Fibroblast of mammary gland (primary cell): ENCODE measurements around the gene C21orf91.

Experiments
- DNase-seq: peaks from one replicate; pipeline ENCODE4 v3.0.0-alpha.2; 2010; ENCODE audit warnings: low read depth
- H3K4me3 ChIP-seq: 2 replicates; pipeline ENCODE4 v1.5.1; 2011; ENCODE audit warnings: low read depth, mild to moderate bottlenecking, low read length, moderate library complexity; ENCODE audit not compliant: control insufficient read depth
- TF ChIP-seq, protein P1 (sequence below): conservative IDR thresholded peaks from 2 replicates; pipeline ENCODE4 v1.5.1; 2011; ENCODE audit warnings: low read depth, low read length, inconsistent platforms; ENCODE audit not compliant: control insufficient read depth, insufficient read depth

C21orf91 gene

DNA sequence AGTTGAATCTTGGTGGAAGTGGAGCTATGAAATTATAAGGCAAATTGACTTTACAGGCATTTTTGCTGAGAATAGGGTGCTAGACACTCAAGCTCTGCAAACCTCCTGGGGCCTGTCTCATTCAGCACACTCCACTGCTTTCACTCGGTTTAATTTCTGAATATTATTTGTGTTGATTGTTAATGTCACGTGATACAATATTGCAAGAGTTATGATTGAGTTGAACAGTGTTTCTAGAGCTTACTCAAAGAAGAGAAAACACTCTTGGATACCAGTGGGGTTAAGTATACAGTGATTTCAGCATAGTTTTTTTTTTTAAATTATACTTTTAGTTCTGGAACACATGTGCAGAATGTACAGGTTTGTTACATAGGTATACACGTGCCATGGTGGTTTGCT lies 49.7 kb downstream of the C21orf91 start:
- TF ChIP-seq, protein P1, sequence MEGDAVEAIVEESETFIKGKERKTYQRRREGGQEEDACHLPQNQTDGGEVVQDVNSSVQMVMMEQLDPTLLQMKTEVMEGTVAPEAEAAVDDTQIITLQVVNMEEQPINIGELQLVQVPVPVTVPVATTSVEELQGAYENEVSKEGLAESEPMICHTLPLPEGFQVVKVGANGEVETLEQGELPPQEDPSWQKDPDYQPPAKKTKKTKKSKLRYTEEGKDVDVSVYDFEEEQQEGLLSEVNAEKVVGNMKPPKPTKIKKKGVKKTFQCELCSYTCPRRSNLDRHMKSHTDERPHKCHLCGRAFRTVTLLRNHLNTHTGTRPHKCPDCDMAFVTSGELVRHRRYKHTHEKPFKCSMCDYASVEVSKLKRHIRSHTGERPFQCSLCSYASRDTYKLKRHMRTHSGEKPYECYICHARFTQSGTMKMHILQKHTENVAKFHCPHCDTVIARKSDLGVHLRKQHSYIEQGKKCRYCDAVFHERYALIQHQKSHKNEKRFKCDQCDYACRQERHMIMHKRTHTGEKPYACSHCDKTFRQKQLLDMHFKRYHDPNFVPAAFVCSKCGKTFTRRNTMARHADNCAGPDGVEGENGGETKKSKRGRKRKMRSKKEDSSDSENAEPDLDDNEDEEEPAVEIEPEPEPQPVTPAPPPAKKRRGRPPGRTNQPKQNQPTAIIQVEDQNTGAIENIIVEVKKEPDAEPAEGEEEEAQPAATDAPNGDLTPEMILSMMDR: no peak
- no peak overlapping the region for H3K4me3 ChIP-seq
- DNase-seq: no peak

DNA sequence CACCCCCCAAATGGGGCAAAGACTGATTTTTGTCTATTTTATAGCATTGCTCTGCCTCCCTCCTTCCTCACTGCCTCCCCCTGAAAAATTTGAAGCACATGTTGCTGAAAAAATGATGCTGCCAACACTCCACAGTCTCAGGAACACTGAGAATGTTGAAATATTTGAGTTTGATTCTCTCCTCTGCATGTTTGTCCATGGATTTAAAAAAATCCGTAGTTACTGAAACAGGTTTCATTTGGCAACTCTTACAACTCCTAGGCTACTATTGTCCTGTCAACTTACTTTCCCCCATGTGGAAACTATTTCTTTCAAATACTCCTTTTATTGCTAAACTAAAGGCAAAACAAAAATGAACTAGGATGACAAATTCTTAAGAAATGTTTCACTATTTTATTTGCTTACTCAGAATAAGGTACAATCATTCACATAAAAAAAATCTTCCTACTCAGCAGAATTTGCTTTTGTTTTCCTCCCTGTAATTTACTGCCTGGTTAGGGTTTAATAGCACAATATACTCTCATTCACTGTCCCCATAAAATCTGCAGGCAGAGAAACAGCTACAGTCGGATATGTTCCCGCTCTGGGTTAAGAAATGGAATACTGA lies 50.2 kb downstream of the C21orf91 start:
- TF ChIP-seq, protein P1: no peak
- H3K4me3 ChIP-seq: no peak overlapping the region
- peak; percentile 7 for DNase-seq

DNA sequence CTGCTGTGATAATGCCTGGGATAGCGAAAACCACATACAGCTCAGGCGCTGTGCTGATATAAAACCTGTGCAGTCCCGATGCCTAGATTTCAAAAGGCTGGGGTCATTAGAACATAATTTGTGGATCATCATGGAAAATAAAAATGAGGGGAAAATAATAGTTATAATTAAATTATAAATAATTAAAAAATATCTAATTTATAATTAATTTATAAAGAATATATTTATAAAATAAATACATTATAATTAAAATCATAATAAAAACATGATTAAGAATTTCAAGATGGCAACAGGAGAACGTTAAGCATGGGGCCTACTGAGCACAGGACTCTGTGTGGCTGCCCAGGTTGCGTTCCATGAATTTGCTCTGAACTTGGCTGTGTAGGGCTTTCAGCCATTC lies 53.9 kb downstream of the C21orf91 start:
- H3K4me3 ChIP-seq: no peak overlapping the region
- no peak for DNase-seq
- TF ChIP-seq, protein P1: no peak

DNA sequence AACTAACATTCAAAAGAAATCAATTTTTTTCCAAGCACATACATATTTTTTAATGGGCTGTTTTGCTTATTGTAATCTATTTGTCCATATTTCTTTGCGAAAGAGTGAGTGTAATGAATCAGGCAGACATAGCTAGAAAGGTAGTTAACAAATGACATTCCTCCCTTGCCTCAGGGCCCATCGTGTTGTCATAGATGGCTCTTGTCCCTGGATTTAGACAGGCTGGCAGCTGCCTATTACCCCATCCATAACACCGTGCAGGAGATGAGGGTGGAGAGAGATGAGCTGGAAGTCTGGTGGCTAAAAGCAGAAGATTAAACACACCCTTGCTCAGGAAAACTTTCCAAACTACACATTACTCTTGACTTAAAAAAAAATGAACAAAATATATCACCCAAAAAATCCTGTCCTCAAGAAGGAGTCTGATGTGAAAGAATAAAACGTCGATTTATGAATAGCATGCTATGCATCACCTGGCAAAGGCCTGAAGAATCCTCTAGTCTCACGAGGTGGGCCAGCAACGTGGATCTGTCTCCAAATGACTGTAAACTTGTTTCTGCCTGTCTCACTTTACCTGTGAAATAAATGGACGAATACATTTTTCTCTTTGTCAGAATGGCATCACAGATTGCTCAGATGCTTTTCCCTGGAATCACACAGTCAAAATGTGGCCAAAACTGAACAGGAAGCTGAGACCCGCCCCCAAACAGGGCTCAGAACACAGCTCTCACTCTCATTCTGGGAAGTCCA lies 55.7 kb downstream of the C21orf91 start:
- no peak overlapping the region for H3K4me3 ChIP-seq
- TF ChIP-seq, protein P1: no peak
- no peak for DNase-seq

DNA sequence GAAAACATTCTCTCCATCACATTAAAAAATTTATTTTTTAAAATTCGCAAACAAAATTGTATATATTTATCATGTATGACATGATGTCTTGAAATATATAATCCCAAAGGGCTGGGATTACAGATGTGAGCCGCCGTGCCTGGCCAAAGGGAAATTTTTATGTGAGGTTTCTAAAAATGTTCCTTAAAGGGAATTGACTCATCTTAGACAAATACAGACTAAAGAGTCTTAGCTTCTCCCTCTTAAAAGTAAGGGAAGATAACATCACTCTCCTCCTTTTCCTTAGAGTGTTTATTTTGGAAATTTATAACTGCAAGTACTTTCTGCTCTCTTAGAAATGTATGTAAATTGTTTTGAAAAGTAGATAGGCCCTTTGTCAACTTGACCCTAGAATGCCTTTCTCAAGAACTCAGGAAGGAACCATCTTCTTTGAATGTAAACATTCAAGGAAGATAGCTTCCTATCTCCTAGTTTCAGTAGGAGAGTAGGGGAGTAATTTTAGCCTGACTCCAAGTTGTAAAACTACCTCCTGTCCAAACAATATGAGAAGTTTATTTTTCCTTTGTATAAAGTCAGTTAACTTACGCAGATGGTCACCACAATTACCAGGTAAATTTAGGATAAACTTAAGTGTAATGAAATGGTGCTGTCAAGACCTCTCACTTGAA lies 59.5 kb downstream of the C21orf91 start:
- DNase-seq: no peak
- TF ChIP-seq, protein P1: no peak
- H3K4me3 ChIP-seq: no peak overlapping the region

DNA sequence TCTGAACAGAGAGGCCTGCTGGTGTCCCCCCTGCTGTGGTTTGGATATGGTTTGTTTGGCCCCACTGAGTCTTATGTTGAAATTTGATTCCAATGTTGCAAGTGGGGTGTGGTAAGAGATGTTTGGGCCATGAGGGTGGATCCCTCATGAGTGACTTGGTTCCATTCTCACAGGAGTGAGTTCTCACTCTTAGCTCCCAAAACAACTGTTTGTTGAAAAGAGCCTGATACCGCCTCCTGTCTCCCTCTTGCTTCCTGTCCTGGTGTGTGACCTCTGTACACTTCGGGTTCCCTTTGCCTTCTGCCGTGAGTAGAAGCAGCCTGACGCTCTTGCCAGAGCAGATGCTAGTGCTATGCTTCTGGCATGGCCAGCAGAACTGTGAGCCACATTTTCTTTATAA lies 60.5 kb downstream of the C21orf91 start:
- TF ChIP-seq, protein P1: no peak
- H3K4me3 ChIP-seq: no peak overlapping the region
- DNase-seq: no peak
